Activated gamma-delta T cell treated with anti-CD3 and anti-CD28 coated beads, Interleukin-2, amount 50 U/mL, for 16 hours (primary cell): ENCODE results near the gene EVI2B.
"Not testable (repeated sequence)": the region's sequence is repeated elsewhere in the genome, so short reads cannot be mapped to it uniquely, and the experiment has no call there.

Experiments
- DNase-seq: peaks from one replicate; pipeline ENCODE4 v3.0.0-alpha.2; 2020; ENCODE audit warnings: low read depth

EVI2B gene

GRCh38 chr17:31313982-31314781, at the start of gene EVI2B:
EVI2B (minus strand) TSS chr17:31314054; CDS start chr17:31305609, 8,445 bp downstream.
- no peak for DNase-seq

- no peak for DNase-seq
These were observed 44.1 kb upstream of the EVI2B start for GRCh38 chr17:31357839-31358394.

GRCh38 chr17:31357091-31357490, 43.2 kb upstream of the EVI2B start:
- no peak for DNase-seq

- no peak for DNase-seq
These were observed 42.1 kb upstream of the EVI2B start for GRCh38 chr17:31355935-31356334.

- DNase-seq = no peak
These were observed 35.6 kb upstream of the EVI2B start for GRCh38 chr17:31349454-31349853.

GRCh38 chr17:31345191-31345747, 31.4 kb upstream of the EVI2B start:
- DNase-seq = not testable (repeated sequence)

- no peak for DNase-seq
These were observed 26.2 kb upstream of the EVI2B start for GRCh38 chr17:31339906-31340661.

- DNase-seq = no peak
These were observed 15.4 kb upstream of the EVI2B start for GRCh38 chr17:31329221-31329620.

GRCh38 chr17:31328160-31328535, 14.3 kb upstream of the EVI2B start:
- no peak for DNase-seq

- no peak for DNase-seq
These were observed 13.8 kb upstream of the EVI2B start for GRCh38 chr17:31327534-31328159.

GRCh38 chr17:31323551-31323950, 9.7 kb upstream of the EVI2B start:
- DNase-seq = no peak

GRCh38 chr17:31321966-31322365, 8.1 kb upstream of the EVI2B start:
- no peak for DNase-seq

- DNase-seq = peak; percentile 65
These were observed 7.6 kb upstream of the EVI2B start, which contains the start of gene EVI2A for GRCh38 chr17:31321481-31321880. EVI2A (minus strand) TSS chr17:31321622; CDS start chr17:31319013, 2,609 bp downstream.

GRCh38 chr17:31320791-31321190, 6.9 kb upstream of the EVI2B start:
- DNase-seq = no peak

- no peak for DNase-seq
These were observed 6.4 kb upstream of the EVI2B start for GRCh38 chr17:31320241-31320640.

GRCh38 chr17:31318851-31319661, 5.2 kb upstream of the EVI2B start:
- no peak for DNase-seq

GRCh38 chr17:31318298-31318801, 4.5 kb upstream of the EVI2B start:
- DNase-seq = peak; percentile 28

- DNase-seq = no peak
These were observed 887 bp upstream of the EVI2B start for GRCh38 chr17:31314782-31315100.

- DNase-seq = not testable (repeated sequence)
These were observed 1.6 kb downstream of the EVI2B start for GRCh38 chr17:31312223-31312622.

- DNase-seq = no peak
These were observed 2.3 kb downstream of the EVI2B start for GRCh38 chr17:31311526-31311925.

- no peak for DNase-seq
These were observed 3.0 kb downstream of the EVI2B start for GRCh38 chr17:31310886-31311285.
